GM04503 (cell line): ENCODE results near the gene EBLN1.
"Not testable (repeated sequence)": the region's sequence is repeated elsewhere in the genome, so short reads cannot be mapped to it uniquely, and the experiment has no call there.

Experiments
- DNase-seq: peaks from one replicate; pipeline ENCODE4 v3.0.0-alpha.2; 2012; ENCODE audit warnings: low read depth

The EBLN1 gene

GRCh38 chr10:22228167-22228938 lies 10.5 kb upstream of the EBLN1 start:
- no peak for DNase-seq

GRCh38 chr10:22226599-22226998 lies 8.8 kb upstream of the EBLN1 start:
- no peak for DNase-seq

GRCh38 chr10:22222236-22223190 lies 4.7 kb upstream of the EBLN1 start:
- no peak for DNase-seq

- DNase-seq = no peak
Observed at GRCh38 chr10:22219308-22219707, 1.5 kb upstream of the EBLN1 start.

- DNase-seq = no peak
Observed at GRCh38 chr10:22218448-22218847, 633 bp upstream of the EBLN1 start.

GRCh38 chr10:22217084-22217483 lies 731 bp downstream of the EBLN1 start:
- not testable (repeated sequence) for DNase-seq

DNA sequence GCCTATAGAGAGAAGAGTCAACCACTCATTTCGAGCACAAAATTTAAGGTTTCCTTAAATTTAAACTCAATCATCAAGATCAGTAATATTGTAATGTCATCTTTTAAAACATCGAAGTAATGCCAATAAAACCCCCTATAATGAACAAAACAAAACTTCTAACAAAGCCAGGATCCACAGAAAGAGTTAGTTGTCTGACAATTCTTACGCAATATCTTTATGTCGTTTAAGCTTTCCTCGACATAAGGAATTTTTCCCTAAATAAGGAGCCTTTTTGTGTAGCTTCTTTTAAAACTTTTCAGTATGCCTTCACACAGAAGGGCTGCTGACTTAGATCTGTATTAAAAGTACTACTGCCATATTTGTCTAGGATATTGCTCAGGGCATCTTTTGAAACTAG lies 7.5 kb downstream of the EBLN1 start:
- DNase-seq = no peak

- DNase-seq = no peak
Observed at GRCh38 chr10:22193945-22194344, 23.9 kb downstream of the EBLN1 start.

DNA sequence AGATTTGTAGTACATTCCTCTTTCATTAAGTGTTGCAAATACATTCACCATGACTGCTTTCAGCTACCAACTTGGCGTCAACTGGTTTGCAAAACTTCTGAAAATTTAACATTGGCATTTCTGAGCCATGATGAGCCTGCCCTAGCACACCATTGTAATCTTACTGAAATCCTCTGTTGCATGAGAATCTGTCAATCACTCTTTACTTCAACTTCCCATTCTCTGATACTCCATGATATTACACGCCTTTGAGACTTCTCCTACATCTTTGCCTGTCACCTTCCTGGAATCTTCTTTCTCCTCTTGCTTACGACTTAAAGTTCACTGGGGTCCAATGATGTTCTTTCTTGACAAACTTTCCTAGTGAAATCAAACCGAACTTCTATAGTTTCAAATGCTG lies 32.2 kb downstream of the EBLN1 start:
- DNase-seq = no peak

- DNase-seq = no peak
Observed at GRCh38 chr10:22183771-22184461, 33.9 kb downstream of the EBLN1 start.

DNA sequence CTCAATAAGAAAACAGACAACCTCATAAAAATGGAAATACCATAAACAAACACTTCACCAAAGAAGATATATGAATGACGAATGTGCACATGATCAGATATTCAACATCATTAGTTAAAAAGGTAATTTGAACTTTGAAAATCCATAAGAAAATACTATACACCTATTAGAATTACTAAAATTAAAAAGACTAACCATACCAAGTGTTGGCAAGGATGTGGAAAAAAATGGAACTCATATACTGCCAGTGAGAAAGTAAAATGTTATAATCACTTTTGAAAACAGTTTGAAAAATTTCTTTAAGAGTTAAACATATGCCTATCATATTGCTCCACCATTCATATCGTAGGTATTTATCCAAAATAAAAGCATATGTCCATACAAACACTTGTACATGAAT lies 37.1 kb downstream of the EBLN1 start:
- no peak for DNase-seq

DNA sequence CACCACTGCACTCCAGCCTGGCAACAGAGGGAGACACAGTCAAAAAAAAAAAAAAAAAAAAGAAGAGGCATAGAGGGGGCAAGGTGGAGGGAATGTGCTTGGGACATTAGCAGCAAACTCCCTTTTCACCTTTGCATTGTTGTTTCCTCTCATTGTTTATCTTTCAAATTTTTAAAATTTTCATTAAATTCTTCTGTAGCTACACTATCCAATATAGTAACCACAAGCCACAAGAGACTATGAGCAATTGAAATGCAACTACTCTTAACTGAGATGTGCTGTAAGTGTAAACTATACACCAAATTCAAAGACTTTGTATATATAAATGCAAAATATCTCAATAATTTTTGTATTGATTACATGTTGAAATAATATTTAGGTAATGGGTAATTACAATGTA lies 43.4 kb downstream of the EBLN1 start:
- no peak for DNase-seq

DNA sequence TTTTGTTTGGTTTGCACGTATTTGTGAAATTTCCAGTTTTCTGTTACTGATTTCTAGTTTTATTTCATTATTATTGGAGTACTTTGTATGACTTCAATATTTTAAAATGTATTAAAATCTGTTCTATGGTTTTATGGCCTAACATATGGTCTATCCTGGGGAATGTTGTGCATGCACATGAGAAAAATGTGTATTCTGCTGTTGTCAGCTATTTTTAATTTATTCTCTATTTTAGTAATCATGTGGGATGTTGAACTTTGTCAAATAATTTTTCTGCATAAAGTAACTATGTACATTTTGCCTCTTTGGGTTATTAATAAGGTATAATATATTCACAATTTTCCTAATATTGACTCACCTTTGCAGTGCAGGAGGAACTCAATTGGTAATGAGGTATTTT lies 46.7 kb downstream of the EBLN1 start:
- DNase-seq = no peak

- no peak for DNase-seq
Observed at GRCh38 chr10:22170582-22170981, 47.2 kb downstream of the EBLN1 start.

DNA sequence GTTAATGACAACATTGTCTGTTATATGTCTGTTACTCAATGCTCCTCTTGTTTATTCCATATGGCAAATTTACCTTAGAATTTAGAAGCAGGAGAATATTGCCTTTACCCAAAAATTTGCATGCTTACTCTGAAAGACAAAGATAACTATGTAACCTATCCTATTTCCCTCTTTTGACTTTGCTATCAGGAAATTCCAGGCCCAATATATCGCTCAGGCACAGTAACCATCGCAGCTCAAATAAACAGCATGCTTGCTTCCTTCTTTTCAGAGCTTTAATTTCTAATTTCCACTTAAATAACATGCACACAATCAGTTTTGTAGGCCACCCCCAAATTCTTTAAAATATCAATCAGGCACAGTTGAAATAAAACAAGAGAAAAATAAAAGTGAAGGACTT lies 57.8 kb downstream of the EBLN1 start:
- DNase-seq = no peak

GRCh38 chr10:22159180-22159579 lies 58.6 kb downstream of the EBLN1 start:
- no peak for DNase-seq
